D721Med (cell line): Measurements from ENCODE around the gene ARHGAP32.
A peak's percentile ranks its signal among the peaks of the same experiment; 100 is the strongest.

Source experiments
- DNase-seq: peaks from one replicate; pipeline ENCODE4 v3.0.0; 2011; ENCODE audit warnings: low spot score; ENCODE audit not compliant: insufficient read length
- FAIRE-seq: peaks from 2 replicates; lab custom pipeline; 2011; peaks lifted over from hg19 to GRCh38; lab: Jason Lieb, UNC
- TF ChIP-seq, protein P1 (sequence below): IDR thresholded peaks from 2 replicates; pipeline ENCODE4 v1.5.1; 2012; ENCODE audit warnings: mild to moderate bottlenecking, control low read depth; ENCODE audit not compliant: insufficient read depth; ENCODE audit errors: missing control alignments

The ARHGAP32 gene

DNA sequence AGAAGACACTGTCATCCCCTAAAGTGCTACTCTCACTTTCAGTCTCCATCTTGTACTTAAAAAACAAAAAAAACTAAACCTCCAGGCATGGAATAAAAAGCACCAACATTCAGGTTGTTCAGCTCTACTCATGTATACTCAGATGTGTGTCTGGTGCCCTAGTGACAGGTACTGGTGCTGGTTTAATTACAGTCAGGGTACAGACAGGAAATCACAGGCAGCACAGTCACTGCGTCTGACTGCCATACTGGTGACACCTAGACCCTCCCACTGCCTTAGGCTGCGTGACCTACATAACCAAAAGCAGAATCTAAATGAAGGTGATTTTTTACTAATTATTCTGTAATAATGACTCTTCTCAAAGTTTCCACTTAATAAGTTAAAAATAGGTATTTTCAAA, at the start of gene ARHGAP32:
ARHGAP32 (minus strand) TSS at position 176 of the 400 bp plus-strand sequence; CDS start at position 49, 127 bp downstream.
- FAIRE-seq (no peak), DNase-seq (no peak)
- TF ChIP-seq, protein P1, sequence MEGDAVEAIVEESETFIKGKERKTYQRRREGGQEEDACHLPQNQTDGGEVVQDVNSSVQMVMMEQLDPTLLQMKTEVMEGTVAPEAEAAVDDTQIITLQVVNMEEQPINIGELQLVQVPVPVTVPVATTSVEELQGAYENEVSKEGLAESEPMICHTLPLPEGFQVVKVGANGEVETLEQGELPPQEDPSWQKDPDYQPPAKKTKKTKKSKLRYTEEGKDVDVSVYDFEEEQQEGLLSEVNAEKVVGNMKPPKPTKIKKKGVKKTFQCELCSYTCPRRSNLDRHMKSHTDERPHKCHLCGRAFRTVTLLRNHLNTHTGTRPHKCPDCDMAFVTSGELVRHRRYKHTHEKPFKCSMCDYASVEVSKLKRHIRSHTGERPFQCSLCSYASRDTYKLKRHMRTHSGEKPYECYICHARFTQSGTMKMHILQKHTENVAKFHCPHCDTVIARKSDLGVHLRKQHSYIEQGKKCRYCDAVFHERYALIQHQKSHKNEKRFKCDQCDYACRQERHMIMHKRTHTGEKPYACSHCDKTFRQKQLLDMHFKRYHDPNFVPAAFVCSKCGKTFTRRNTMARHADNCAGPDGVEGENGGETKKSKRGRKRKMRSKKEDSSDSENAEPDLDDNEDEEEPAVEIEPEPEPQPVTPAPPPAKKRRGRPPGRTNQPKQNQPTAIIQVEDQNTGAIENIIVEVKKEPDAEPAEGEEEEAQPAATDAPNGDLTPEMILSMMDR: no peak

DNA sequence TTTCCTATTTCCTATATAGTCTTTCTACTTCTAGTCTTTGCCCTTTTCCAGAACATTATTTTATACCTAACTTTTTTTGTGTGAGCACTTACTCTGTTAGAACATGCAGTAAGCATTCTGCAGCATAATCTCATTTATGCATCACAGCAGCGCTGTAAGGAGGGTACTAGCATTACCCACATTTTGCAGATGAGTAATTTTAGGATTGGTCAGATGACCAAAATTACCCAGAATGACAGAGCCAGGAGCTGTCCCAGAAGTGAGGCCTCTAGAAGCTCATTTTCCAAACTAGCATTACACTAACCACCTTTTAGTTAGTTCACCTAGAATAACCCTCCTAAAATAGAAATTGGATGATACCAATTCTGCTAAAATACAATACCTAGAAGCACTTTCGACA, 47.1 kb upstream of the ARHGAP32 start:
- DNase-seq (no peak), FAIRE-seq (no peak)
- TF ChIP-seq, protein P1: no peak

DNA sequence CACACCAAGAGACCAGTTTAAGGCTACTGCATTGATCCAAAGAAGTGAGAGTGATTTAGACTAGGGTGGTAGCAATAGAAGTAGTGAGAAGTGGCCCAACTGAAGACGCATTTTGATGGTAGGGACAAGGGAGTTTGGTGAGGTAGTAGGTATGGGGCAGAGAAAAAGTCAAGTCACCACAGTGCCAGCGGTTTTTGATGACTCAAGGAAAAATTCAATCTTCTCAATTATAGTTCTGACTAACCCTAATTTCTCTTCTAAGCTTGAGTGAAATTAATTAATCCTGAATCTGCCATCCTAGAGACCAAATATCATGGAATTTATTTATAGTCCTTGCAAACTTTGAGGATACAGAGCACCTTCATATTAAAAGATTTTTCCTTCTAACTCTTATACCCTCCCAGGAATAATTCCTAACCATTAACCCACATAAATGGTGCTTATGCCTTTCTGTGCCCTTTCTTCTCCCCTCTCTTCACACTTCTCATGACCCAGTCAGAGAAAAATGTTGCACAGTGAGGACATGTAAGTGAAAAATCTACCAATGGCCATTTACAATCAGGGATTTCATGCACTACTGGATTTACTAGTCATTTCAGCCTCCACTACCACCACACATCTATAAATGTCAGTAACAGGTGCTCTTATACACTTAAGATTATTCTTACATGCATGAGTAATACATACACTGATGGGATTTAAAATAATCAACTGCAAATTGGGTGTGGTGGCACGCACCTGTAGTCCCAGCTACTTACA, 45.9 kb upstream of the ARHGAP32 start:
- TF ChIP-seq, protein P1: no peak
- FAIRE-seq (no peak), DNase-seq (no peak)

DNA sequence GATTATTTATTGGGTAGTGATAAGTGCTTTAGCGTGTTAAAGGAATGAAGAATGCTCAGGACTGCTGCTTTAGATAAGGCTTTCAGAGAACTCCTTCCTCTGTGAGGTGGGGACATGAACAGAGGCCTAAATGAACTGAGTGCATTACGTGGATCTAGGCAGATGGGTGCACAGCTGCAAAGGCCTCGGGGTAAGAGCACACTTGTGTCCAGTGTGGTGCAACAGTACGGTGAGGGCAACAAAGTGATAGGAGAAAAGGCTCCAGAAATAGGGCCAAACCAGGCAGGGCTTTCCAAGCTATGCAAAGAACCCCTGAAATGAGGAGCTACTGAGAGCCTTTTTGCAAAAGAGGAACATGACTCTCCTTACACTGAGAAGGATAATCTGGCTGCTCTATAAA, 45.3 kb upstream of the ARHGAP32 start:
- DNase-seq (no peak), FAIRE-seq (no peak)
- TF ChIP-seq, protein P1: no peak

DNA sequence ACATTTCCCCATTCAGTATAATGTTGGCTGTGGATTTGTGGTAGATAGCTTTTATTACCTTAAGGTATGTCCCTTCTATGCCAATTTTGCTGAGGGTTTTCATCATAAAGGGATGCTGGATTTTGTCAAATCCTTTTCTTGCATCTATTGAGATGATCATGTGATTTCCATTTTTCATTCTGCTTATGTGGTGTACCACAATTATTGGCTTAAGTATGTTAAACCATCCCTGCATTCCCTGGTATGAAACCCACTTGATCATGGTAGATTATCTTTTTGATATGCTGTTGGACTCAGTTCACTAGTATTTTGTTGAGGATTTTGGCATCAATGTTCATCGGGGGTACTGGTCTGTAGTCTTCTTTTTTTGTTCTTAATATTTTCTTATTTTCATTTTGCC, 44.7 kb upstream of the ARHGAP32 start:
- no peak for FAIRE-seq
- TF ChIP-seq, protein P1: no peak
- no peak for DNase-seq

DNA sequence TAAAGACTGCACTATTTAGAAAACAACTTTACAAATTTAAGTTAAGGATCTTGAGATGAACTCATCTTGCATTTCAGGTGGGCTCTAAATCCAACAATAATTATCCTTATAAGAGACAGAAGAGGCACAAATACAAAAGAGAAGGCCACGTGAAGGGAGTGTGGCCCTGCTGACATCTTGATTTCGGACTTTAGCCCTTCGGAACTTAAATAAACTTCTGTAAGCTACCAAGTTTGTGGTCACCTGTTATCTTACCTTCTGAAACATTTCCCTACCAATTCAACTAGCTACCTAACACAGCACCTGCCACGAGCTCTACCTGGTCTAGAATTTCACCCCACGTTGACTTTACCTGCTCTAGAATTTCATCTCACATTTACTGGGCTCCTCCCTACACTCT, 42.9 kb upstream of the ARHGAP32 start:
- TF ChIP-seq, protein P1: no peak
- no peak for DNase-seq
- FAIRE-seq: no peak

DNA sequence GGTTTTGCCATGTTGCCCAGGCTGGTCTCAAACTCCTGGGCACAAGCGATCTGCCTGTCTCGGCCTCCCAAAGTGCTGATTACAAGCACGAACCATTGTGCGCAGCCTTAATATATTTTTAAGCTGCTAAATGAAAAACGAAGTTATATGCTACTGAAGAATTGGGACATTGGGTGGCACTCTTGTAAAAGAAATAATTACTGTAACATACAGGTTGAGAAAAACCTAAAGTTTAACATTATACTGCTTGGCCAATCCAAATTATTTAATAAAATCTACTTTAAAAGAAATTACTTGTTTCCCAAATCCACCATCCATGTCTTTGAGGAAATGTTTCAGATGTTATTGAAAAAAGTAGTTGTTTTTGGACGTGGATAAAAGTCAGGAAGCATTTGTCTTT, 37.9 kb upstream of the ARHGAP32 start:
- TF ChIP-seq, protein P1: peak; percentile 30
- DNase-seq (no peak), FAIRE-seq (no peak)
